BJ (cell line): Measurements from ENCODE around the gene CACNB1. TPM values are rescaled to one million over a fixed set of nuclear protein-coding genes. Genes with fewer than 3 reads are reported as not detected.
A peak's percentile ranks its signal among the peaks of the same experiment; 100 is the strongest.

Experiments
- CTCF ChIA-PET: fragments of 350-600 bp; formaldehyde crosslinking; extraction: SDS; loops from one replicate; lab custom pipeline; 2021; ENCODE audit warnings: antibody characterized with exemption, inconsistent platforms; lab: Yijun Ruan, JAX
- POLR2A ChIA-PET: fragments of 300-600 bp; sonication (Branson Sonifier 250); formaldehyde crosslinking; extraction: SDS; loops from one replicate; lab custom pipeline; 2021; ENCODE audit warnings: antibody characterized with exemption; lab: Charles Lee
- DNase-seq: peaks from one replicate; pipeline ENCODE4 v3.0.0-alpha.2; 2011; ENCODE audit warnings: low read depth
- H3K27me3 ChIP-seq: 2 replicates; pipeline ENCODE4 v1.6.0; 2011; ENCODE audit warnings: low read length; ENCODE audit not compliant: control insufficient read depth, insufficient read depth
- H3K36me3 ChIP-seq: 2 replicates; pipeline ENCODE4 v1.5.1; 2011; ENCODE audit warnings: low read length; ENCODE audit not compliant: control insufficient read depth, insufficient read depth
- H3K4me3 ChIP-seq: 2 replicates; pipeline ENCODE4 v1.5.1; 2011; ENCODE audit warnings: low read depth, mild to moderate bottlenecking, control low read depth, low read length
- polyA plus RNA-seq: library from polyadenylated mRNA; depleted of rRNA; stranded (reverse); fragments of >200 nt; gene quantifications from 2 replicates; pipeline ENCODE4 v1.2.3, GENCODE V29; 2011
- TF ChIP-seq, protein P1 (sequence below): IDR thresholded peaks from 2 replicates; pipeline ENCODE4 v1.5.1; 2011; ENCODE audit warnings: low read depth, mild to moderate bottlenecking, control low read depth, inconsistent platforms, low read length, moderate library complexity; ENCODE audit not compliant: insufficient read depth

CACNB1 gene
- polyA plus RNA-seq, 1 experiment, result 8.5 TPM

DNA sequence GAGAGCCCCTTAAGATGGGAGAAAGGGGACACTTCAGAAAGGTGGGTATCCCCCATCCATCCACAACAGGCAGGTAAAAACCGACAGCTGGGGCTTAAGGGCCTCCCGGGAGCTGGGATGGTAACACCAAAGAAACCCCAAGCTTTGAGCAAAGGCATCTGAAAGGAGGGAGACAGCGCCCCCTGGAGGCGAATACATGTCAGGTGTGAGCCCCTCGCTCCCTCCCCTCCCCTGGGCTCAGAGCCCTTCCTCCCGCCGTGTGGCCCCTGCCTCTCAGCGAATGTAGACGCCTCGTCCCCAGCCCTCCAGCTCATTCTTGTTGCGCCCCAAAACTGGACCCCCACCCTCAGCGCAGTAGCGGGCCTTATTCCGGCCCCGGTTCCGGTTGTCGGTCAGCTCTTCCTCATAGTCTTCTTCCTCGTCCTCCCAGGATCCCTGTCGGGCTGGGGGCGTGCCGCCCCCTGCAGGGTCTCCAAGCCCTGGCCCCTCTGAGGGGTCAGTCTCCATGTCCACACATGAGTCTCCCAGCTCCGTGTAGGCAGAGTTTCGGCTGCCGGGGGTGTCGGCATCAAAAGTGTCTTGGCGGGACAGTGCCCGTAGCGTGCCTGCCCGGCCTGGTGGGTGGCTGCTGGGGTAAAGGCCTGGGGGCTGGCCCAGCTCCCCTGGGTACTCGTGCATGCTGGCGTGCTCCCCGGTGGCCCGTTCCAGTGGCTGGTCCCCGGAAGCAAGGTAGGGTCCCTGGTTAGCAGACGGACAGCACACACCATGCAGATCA, 22.4 kb downstream of the CACNB1 start:
- Histone ChIP-seq H3K36me3 (peaks cover 16% of the 10 kb centered on the region), H3K4me3 (no peak overlapping the region), H3K27me3 (no peaks in the 10 kb centered on the region)
- POLR2A ChIA-PET, result no interaction called here
- TF ChIP-seq, protein P1, sequence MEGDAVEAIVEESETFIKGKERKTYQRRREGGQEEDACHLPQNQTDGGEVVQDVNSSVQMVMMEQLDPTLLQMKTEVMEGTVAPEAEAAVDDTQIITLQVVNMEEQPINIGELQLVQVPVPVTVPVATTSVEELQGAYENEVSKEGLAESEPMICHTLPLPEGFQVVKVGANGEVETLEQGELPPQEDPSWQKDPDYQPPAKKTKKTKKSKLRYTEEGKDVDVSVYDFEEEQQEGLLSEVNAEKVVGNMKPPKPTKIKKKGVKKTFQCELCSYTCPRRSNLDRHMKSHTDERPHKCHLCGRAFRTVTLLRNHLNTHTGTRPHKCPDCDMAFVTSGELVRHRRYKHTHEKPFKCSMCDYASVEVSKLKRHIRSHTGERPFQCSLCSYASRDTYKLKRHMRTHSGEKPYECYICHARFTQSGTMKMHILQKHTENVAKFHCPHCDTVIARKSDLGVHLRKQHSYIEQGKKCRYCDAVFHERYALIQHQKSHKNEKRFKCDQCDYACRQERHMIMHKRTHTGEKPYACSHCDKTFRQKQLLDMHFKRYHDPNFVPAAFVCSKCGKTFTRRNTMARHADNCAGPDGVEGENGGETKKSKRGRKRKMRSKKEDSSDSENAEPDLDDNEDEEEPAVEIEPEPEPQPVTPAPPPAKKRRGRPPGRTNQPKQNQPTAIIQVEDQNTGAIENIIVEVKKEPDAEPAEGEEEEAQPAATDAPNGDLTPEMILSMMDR, result peak; percentile 87
- no peak for DNase-seq
- CTCF ChIA-PET, result interaction anchor here (0.6 to 3.9 kb wide), 29 partner anchors 9 to 305 kb away, joined by 3 to 73 read pairs (median 5); partner anchors contain the start of genes ARL5C, CACNB1, LASP1 and PLXDC1

DNA sequence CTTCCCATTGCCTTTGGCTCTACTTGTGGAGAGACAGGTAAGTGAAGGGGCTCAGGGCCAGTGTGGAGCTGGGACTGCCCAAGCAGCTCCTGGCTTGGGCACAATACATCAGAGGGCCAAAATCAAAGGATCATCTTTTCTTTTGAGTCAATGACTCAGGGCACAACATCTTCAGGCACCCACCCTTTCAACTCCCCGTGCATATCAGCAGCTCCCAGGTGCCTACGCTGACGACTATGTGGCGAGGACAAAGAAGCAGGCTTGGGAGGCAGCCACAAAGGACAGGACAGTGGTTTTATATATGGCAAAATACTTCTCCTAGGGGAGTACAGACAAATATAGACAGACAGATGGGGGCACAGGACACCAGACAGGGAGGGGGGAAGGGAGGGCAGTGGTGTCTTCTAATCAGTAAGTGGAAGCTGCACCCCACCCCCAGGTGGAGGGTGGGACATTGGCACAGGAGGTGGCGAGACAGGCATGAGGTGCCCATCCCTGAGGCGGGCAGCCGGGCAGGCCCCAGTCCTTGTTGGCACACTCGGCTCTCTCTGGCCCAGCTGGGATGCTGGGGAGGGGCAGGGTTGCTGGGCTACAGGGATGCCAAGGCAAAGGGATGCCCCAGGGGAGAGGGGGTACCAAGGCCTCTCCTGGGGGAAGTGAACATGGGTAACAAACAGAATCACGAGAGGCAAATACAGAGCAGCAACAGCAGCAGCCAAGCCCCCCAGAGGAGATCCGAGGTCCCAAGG, 23.8 kb downstream of the CACNB1 start:
- no peak for DNase-seq
- CTCF ChIA-PET, result interaction anchor here (0.7 to 3.9 kb wide), 16 partner anchors 8 to 484 kb away, joined by 3 to 73 read pairs (median 10); partner anchors contain the start of genes ARL5C and PLXDC1
- peaks cover 16% of the 10 kb centered on the region for H3K36me3 ChIP-seq
- POLR2A ChIA-PET, result no interaction called here
- TF ChIP-seq, protein P1, result no peak
- H3K4me3 ChIP-seq, result no peak overlapping the region
- no peaks in the 10 kb centered on the region for H3K27me3 ChIP-seq

DNA sequence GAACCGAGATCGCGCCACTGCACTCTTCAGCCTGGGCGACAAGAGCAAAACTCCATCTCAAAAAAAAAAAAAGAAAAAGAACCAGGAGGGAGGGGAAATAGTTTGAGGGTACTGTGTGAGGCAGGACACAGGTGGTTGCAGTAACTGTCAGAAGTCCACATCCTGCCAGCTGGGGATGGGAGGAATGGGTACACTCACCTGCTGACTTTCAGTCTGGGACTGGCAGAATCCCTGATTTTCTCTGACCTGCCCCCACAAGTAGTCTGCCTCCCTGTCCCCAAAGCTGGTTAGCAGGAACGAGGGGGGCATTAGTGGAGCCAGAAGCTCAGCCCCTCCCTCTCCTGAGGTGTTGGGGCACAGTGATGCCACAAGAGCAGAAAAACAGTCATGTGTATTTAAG, 24.4 kb downstream of the CACNB1 start:
- H3K36me3 ChIP-seq, result peaks cover 16% of the 10 kb centered on the region
- H3K4me3 ChIP-seq, result no peak overlapping the region
- DNase-seq, result no peak
- POLR2A ChIA-PET, result no interaction called here
- no peaks in the 10 kb centered on the region for H3K27me3 ChIP-seq
- TF ChIP-seq, protein P1, result no peak
- CTCF ChIA-PET, result interaction anchor here (0.7 to 3.9 kb wide), 7 partner anchors 8 to 237 kb away, joined by 3 to 73 read pairs (median 18); partner anchors contain the start of genes ARL5C and PLXDC1

DNA sequence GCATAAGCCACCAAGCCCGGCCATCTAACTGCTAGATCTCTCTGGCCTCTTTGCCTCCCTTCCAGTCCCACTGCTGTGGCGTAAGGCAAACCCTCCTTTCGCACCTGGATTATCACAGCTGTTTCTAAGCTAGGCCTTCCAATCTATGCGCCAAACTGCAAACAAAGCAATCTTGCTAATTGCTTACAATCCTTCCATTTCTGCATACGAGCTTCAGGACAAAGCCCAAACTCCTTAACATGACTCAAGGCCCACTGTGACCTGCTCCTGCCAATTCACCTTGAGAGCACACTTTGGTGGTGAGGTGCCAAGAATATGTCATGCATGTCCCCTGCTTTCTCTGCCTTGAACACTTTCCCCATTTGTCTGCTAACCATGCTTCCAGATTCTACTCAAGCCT, 25.5 kb downstream of the CACNB1 start:
- ChIA-PET CTCF (interaction anchor here (1.5 to 1.8 kb wide), 2 partner anchors 73 to 189 kb away, joined by 4 to 5 read pairs; no protein-coding TSS in a partner anchor), POLR2A (no interaction called here)
- Histone ChIP-seq H3K4me3 (no peak overlapping the region), H3K36me3 (peaks cover 9% of the 10 kb centered on the region), H3K27me3 (no peaks in the 10 kb centered on the region)
- DNase-seq, result no peak
- TF ChIP-seq, protein P1, result no peak

DNA sequence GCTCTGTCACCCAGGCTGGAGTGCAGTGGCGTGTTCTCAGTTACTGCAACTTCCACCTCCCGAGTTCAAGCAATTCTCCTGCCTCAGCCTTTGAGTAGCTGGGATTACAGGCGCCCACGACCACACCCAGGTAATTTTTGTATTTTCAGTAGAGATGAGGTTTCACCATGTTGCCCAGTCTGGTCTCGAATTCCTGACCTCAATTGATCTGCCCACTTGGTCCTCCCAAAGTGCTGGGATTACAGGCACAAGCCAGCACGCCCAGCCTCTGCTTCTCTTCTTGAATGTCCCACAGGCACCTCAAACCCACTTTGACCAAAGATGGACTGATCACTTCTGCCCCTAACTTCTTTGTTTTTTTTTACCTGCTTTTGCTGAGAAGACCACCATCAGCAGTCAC, 26.9 kb downstream of the CACNB1 start:
- H3K27me3 ChIP-seq, result peaks cover 13% of the 10 kb centered on the region
- H3K36me3 ChIP-seq, result peaks cover 6% of the 10 kb centered on the region
- CTCF ChIA-PET, result interaction anchor here (0.6 to 2.7 kb wide), 5 partner anchors 17 to 187 kb away, joined by 3 to 10 read pairs (median 4); no protein-coding TSS in a partner anchor
- no peak overlapping the region for H3K4me3 ChIP-seq
- POLR2A ChIA-PET, result interaction anchor here (0.6 kb wide), 1 partner anchor 187 kb away, joined by 8 read pairs; no protein-coding TSS in a partner anchor
- TF ChIP-seq, protein P1, result no peak
- no peak for DNase-seq
